Fibroblast of mammary gland (primary cell): ENCODE results near the gene RAD23B.

Experiments used
- DNase-seq: peaks from one replicate; pipeline ENCODE4 v3.0.0-alpha.2; 2010; ENCODE audit warnings: low read depth
- H3K4me3 ChIP-seq: 2 replicates; pipeline ENCODE4 v1.5.1; 2011; ENCODE audit warnings: low read depth, mild to moderate bottlenecking, low read length, moderate library complexity; ENCODE audit not compliant: control insufficient read depth
- CTCF ChIP-seq: conservative IDR thresholded peaks from 2 replicates; pipeline ENCODE4 v1.5.1; 2011; ENCODE audit warnings: low read depth, low read length, inconsistent platforms; ENCODE audit not compliant: control insufficient read depth, insufficient read depth

Gene RAD23B

GRCh38 chr9:107283623-107284616, 841 bp downstream of the RAD23B start:
- peak; percentile 71 for DNase-seq
- peak overlapping the region; percentile 96 for H3K4me3 ChIP-seq

GRCh38 chr9:107284636-107285035, 1.6 kb downstream of the RAD23B start:
- DNase-seq = no peak
- TF ChIP-seq CTCF = no peak
- H3K4me3 ChIP-seq = peak overlapping the region; percentile 96

More at GRCh38 chr9:107283623-107284616, 841 bp downstream of the RAD23B start:
- no peak for TF ChIP-seq CTCF

- peak overlapping the region; percentile 96 for H3K4me3 ChIP-seq
- no peak for DNase-seq
- no peak for TF ChIP-seq CTCF
Measured at GRCh38 chr9:107285286-107285685, 2.2 kb downstream of the RAD23B start.

- peak overlapping the region; percentile 96 for H3K4me3 ChIP-seq
- TF ChIP-seq CTCF = no peak
- DNase-seq = peak; percentile 53
Measured at GRCh38 chr9:107286057-107286456, 3.0 kb downstream of the RAD23B start.

- no peak for DNase-seq
- no peak overlapping the region for H3K4me3 ChIP-seq
- TF ChIP-seq CTCF = no peak
Measured at GRCh38 chr9:107288701-107289100, 5.6 kb downstream of the RAD23B start.

GRCh38 chr9:107290619-107291018, 7.5 kb downstream of the RAD23B start:
- DNase-seq = no peak
- H3K4me3 ChIP-seq = no peak overlapping the region
- TF ChIP-seq CTCF = no peak
